ENCODE results near the gene EXOC6B. TPM values are rescaled to one million over a fixed set of nuclear protein-coding genes. Genes with fewer than 3 reads are reported as not detected.
A peak's percentile ranks its signal among the peaks of the same experiment; 100 is the strongest.

The EXOC6B gene
- total RNA-seq, 1 donor from 2014 or later: 46.1 TPM

DNA sequence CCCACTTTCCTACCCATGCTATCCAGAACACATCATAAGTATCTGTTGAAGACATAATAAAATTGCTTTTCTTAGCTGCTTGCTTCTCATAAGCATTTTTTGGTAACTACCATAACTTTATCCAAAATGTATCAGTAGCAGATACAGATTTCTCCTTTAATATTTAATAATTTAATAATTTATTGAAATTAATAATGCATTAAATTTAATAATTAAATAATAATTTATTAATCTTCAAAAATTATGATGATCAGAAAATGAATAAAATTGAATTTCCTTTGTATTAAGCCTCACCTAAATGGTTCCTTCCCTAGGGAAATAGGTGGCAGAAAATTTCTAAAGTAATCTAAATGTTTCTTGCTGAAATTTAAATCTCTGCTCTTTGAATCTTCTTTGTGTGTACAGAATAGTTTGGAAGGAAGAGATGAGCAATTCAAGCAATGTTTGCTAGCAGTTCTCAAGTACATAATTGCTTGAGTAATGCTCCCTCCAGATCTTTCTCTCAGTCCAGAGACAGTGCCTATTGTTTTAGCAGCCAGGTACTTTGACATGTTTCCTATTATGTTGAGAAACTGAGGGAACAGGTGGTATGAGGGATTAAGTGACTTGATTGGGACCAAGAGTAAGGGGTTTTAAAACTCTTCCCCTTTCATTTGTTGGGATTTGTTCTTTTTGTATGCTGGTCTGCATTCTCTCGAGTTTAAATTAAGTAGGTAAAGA, 555.1 kb downstream of the EXOC6B start:
- H3K36me3 Mint-ChIP-seq: no peaks in the 10 kb centered on the region
- no peak overlapping the region for H3K4me3 Mint-ChIP-seq
- no peak for DNase-seq (ENCODE audit: extremely low spot score, unreplicated experiment)
- H3K4me1 Mint-ChIP-seq (ENCODE audit: unreplicated experiment): peaks cover 29% of the 10 kb centered on the region
- H3K9me3 Mint-ChIP-seq: no peaks in the 10 kb centered on the region
- H3K27me3 Mint-ChIP-seq: no peaks in the 10 kb centered on the region
- peak overlapping the region; percentile 67 for H3K27ac Mint-ChIP-seq
- TF ChIP-seq, protein P1, sequence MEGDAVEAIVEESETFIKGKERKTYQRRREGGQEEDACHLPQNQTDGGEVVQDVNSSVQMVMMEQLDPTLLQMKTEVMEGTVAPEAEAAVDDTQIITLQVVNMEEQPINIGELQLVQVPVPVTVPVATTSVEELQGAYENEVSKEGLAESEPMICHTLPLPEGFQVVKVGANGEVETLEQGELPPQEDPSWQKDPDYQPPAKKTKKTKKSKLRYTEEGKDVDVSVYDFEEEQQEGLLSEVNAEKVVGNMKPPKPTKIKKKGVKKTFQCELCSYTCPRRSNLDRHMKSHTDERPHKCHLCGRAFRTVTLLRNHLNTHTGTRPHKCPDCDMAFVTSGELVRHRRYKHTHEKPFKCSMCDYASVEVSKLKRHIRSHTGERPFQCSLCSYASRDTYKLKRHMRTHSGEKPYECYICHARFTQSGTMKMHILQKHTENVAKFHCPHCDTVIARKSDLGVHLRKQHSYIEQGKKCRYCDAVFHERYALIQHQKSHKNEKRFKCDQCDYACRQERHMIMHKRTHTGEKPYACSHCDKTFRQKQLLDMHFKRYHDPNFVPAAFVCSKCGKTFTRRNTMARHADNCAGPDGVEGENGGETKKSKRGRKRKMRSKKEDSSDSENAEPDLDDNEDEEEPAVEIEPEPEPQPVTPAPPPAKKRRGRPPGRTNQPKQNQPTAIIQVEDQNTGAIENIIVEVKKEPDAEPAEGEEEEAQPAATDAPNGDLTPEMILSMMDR (conservative IDR thresholded peaks at IDR 0.05): no peak

DNA sequence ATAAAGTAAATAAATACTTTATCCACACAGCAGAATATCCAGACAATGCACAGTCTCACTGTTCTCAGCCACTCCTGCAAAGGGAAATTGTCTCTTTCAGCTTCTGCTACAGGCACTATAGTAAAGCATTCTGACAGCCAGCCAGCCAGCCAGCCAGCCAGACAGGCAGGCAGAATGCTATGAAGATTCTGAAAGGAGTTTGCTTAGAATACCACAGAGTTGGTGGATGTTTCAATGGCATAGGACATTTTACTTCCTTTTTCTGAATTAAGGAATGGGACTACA, 562.1 kb downstream of the EXOC6B start:
- DNase-seq (ENCODE audit: extremely low spot score, unreplicated experiment): no peak
- Mint-ChIP-seq H3K27me3 (no peaks in the 10 kb centered on the region), H3K9me3 (no peaks in the 10 kb centered on the region), H3K4me3 (no peak overlapping the region), H3K4me1 (ENCODE audit: unreplicated experiment) (peaks cover 3% of the 10 kb centered on the region), H3K27ac (peak overlapping the region; percentile 25), H3K36me3 (no peaks in the 10 kb centered on the region)
- TF ChIP-seq, protein P1 (conservative IDR thresholded peaks at IDR 0.05): no peak

DNA sequence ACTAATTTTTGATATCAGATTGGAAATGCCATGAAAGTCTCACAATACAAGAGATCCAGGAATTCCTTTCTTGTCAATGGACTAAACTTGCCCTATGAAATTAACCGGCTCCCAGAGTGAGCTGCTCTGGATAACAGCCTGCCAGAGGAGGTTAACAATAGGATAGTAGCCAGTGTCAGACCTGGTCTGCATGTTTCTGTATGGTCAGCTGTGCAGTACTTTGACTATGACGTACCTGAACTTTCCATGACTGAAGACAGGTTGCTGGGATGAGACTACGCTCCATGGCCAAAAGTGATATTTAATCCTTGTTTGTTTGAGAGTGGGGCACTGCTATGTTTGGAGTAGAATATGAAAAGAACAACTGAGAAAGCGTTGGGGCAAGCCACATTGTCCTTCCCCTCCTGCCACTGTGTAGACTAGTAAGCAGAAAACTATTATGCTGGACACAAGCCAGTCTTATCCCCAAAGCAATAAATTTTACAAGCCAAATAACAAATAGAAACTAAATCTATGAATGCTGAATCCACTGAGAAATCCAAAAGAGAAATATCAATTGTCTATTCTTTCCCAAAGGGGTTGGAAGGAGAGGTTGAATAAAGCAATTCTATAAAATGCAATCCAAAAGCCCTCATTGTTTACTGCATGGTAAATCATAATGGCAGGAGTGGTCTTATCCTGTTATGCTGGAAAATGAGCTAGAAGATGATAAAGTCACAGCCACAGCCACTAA, 562.6 kb downstream of the EXOC6B start:
- Mint-ChIP-seq H3K4me3 (no peak overlapping the region), H3K27ac (peak overlapping the region; percentile 25), H3K4me1 (ENCODE audit: unreplicated experiment) (peaks cover 3% of the 10 kb centered on the region), H3K27me3 (no peaks in the 10 kb centered on the region), H3K36me3 (no peaks in the 10 kb centered on the region), H3K9me3 (no peaks in the 10 kb centered on the region)
- TF ChIP-seq, protein P1 (conservative IDR thresholded peaks at IDR 0.05): no peak
- no peak for DNase-seq (ENCODE audit: extremely low spot score, unreplicated experiment)

DNA sequence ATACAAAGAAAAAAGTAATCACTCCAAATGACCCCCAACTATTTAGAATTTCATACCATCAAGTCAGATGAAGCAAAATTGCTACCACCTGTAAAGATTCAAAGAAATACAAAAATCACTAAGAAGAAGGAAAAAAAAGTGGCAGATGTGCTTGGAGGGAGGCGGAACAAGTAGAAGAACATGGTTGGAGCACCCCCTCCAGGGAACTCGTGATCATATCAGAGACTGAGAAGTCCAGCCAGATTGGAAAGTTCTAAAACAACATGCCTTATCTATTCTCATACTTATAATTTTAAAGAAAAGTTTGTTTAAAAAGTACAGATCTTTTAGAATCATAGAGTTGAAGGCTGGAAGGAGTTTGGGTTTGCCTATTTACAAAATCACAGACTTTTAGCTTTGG, 564.8 kb downstream of the EXOC6B start:
- Mint-ChIP-seq H3K4me1 (ENCODE audit: unreplicated experiment) (peaks cover 3% of the 10 kb centered on the region), H3K4me3 (no peak overlapping the region), H3K27ac (no peak overlapping the region), H3K27me3 (no peaks in the 10 kb centered on the region), H3K36me3 (no peaks in the 10 kb centered on the region), H3K9me3 (no peaks in the 10 kb centered on the region)
- TF ChIP-seq, protein P1 (conservative IDR thresholded peaks at IDR 0.05): no peak
- DNase-seq (ENCODE audit: extremely low spot score, unreplicated experiment): no peak

DNA sequence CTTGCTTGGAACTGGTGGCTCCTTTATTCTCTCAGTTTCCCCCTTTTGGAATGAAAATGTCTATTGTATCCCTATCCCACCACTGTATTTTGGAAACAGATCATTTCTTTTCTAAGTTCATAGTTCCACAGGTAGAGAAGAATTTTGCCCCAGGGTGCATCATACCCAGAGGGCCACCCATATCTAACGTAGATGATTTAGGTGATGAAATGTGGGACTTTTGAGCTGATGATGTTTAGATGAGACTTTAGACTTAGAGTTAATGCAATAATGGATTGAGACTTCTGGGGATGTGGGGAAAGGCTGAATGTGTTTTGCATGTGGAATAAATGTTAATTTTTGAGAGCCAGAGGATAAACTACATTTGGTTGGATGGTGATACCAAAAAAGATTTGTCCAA, 570.3 kb downstream of the EXOC6B start:
- H3K4me1 Mint-ChIP-seq (ENCODE audit: unreplicated experiment): no peaks in the 10 kb centered on the region
- H3K27me3 Mint-ChIP-seq: no peaks in the 10 kb centered on the region
- H3K36me3 Mint-ChIP-seq: peaks cover 5% of the 10 kb centered on the region
- no peak overlapping the region for H3K27ac Mint-ChIP-seq
- no peak for DNase-seq (ENCODE audit: extremely low spot score, unreplicated experiment)
- TF ChIP-seq, protein P1 (conservative IDR thresholded peaks at IDR 0.05): no peak
- H3K9me3 Mint-ChIP-seq: peaks cover 6% of the 10 kb centered on the region
- no peak overlapping the region for H3K4me3 Mint-ChIP-seq
